Stimulated activated CD4-positive, alpha-beta T cell treated with anti-CD3 and anti-CD28 coated beads, Interleukin-1b, Interleukin-23, amount 100 ng/mL, for 4 hours (primary cell): ENCODE measurements around the gene VWDE.
A peak's percentile ranks its signal among the peaks of the same experiment; 100 is the strongest.
"Not testable (repeated sequence)": the region's sequence is repeated elsewhere in the genome, so short reads cannot be mapped to it uniquely, and the experiment has no call there.

ENCODE experiments used
- DNase-seq, 2 donors: peaks; one replicate each; pipeline ENCODE4 v3.0.0-alpha.2; 2020; ENCODE audit warnings: low read depth in 2 of 2

The VWDE gene

GRCh38 chr7:12403287-12404181 is at the start of gene VWDE:
VWDE (minus strand) TSS chr7:12403865; CDS start chr7:12403716, 149 bp downstream.
- DNase-seq, result peak; percentile 12 to 25

- DNase-seq, result not testable (repeated sequence)
Observed at GRCh38 chr7:12453136-12453535, 49.5 kb upstream of the VWDE start.

GRCh38 chr7:12450615-12451014 is 47.0 kb upstream of the VWDE start:
- DNase-seq, result no peak

GRCh38 chr7:12444785-12445184 is 41.1 kb upstream of the VWDE start:
- no peak for DNase-seq

- no peak for DNase-seq
Observed at GRCh38 chr7:12440229-12440628, 36.6 kb upstream of the VWDE start.

- no peak for DNase-seq
Observed at GRCh38 chr7:12436896-12437535, 33.4 kb upstream of the VWDE start.

GRCh38 chr7:12436126-12436525 is 32.5 kb upstream of the VWDE start:
- no peak for DNase-seq

- DNase-seq, result no peak
Observed at GRCh38 chr7:12434012-12434642, 30.5 kb upstream of the VWDE start.

GRCh38 chr7:12431886-12432556 is 28.4 kb upstream of the VWDE start:
- DNase-seq, result no peak

- no peak for DNase-seq
Observed at GRCh38 chr7:12425311-12425710, 21.6 kb upstream of the VWDE start.

GRCh38 chr7:12423997-12424745 is 20.5 kb upstream of the VWDE start:
- DNase-seq, result no peak

- DNase-seq, result no peak
Observed at GRCh38 chr7:12423355-12423996, 19.8 kb upstream of the VWDE start.

- no peak for DNase-seq
Observed at GRCh38 chr7:12422554-12423320, 19.1 kb upstream of the VWDE start.

- no peak for DNase-seq
Observed at GRCh38 chr7:12418452-12418851, 14.8 kb upstream of the VWDE start.

- DNase-seq, result no peak
Observed at GRCh38 chr7:12415072-12415471, 11.4 kb upstream of the VWDE start.

- no peak for DNase-seq
Observed at GRCh38 chr7:12412407-12412806, 8.7 kb upstream of the VWDE start.

GRCh38 chr7:12410523-12410922 is 6.9 kb upstream of the VWDE start:
- DNase-seq, result no peak

- DNase-seq, result no peak
Observed at GRCh38 chr7:12409097-12409711, 5.5 kb upstream of the VWDE start.

GRCh38 chr7:12407652-12408051 is 4.0 kb upstream of the VWDE start:
- DNase-seq, result not testable (repeated sequence)

GRCh38 chr7:12402365-12402725 is 1.3 kb downstream of the VWDE start:
- DNase-seq, result no peak
